ENCODE results near the gene CLDN22.
"Not testable (repeated sequence)": the region's sequence is repeated elsewhere in the genome, so short reads cannot be mapped to it uniquely, and the experiment has no call there.

Gene CLDN22

DNA sequence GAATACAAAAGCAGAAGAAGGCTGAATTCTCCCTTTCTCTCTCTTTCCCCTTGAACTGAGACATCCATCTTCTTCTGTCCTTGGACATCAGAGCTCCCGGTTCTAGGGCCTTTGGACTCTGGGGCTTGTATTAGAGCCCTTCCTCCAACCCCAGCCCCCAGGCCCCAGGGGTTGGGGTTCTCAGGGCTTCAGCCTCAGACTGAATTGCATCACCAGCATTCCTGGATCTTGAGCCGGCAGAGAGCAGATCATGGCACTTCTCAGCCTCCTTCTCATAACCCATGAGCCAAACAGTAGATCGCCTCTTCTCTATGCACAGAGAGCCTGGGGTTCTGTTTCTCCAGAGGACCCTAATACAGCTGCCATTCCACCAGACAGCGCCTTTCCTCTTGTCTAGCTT is 27.5 kb upstream of the CLDN22 start:
- no peak overlapping the region for H3K4me3 ChIP-seq (ENCODE audit: low read depth, low read length)

DNA sequence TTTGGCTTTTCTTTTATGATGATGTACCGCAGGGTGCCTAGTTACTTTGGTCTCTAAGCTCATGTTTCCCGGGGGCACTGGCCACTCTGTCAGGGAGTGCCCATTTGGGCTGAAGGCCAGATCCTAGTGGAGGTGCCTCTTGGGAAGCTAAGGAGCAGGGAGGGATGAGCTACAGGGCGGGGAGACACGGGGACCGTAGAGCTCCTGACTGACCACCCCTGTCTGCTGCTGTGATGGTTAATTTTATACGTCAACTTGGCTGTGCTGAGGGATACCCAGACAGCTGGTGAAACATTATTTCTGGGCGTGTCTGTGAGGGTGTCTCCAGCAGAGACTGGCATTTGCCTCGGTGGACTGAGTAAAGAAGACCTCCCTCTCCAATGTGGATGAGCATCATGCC is 27.1 kb upstream of the CLDN22 start:
- H3K4me3 ChIP-seq (ENCODE audit: low read depth, low read length) = no peak overlapping the region

DNA sequence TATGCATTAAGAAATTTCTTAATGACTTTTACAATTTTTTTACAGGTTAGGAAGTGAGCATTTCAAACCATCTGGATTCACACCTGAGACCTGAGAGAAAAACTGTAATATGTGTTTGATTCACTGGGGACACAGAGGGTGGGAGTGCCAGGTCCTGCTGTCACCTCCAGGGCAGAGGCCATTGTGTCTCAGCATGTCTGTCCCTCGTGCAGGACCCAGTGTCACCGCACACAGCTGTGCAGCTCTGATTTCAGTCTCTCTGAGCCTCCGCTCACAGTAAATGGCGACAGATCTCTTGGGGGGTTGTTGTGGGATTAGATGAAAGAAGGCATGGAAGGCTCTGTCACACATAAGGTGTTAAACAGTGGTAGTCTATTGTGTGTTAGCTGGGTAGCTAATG is 25.2 kb upstream of the CLDN22 start:
- no peak overlapping the region for H3K4me3 ChIP-seq (ENCODE audit: low read depth, low read length)

DNA sequence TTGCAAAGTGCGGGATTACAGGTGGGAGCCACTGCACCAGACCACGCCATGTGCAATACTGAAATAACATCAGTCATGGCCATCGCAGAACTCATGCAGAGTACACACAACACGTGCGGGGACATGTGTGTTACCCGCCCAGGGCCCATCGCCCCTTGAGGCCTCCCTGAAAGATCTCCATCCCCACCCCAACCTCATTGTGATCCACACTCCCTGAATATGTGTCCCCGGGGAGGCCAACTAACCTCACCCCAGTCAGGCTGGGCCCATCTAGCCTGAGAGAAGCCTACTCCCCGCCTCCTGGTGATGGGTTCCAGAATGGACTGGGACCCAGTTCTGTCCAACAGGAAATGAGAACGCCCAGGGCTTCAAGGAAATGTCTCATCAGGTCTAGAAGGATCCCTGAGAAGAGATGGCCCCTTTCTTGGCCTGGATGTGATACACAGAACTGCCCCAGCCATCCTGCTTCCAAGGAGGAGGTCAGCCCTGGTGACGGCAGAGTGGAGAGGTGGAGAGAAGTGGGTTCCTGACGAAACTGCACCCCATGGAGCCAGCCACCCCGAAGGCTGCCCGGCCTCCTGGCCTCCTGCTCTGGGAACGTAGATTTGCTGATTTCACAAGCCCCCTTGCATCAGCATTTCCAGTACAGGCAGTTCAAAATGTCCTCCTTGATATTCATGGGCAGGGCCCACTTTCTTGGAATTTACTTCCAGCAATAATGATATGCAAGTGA is 24.6 kb upstream of the CLDN22 start:
- H3K4me3 ChIP-seq (ENCODE audit: low read depth, low read length) = no peak overlapping the region

DNA sequence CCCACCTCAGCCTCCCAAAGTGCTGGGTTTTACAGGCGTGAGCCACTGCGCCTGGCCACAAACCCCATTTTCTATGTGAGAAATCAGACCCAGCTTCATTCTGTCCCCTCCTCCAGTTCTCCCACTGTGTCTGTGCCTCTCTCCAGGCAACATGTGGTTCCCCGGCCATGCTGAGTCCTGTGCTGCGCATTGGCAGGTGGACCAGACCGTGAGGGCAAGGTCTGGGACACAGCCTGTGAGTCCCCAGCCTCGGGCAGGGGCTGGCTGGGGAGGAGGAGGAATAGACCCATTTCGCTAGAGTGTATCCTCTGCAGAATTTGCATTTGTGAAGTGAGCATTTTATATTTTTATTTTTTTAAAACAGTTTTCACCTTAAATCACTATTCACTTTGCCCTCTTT is 23.7 kb upstream of the CLDN22 start:
- no peak overlapping the region for H3K4me3 ChIP-seq (ENCODE audit: low read depth, low read length)

DNA sequence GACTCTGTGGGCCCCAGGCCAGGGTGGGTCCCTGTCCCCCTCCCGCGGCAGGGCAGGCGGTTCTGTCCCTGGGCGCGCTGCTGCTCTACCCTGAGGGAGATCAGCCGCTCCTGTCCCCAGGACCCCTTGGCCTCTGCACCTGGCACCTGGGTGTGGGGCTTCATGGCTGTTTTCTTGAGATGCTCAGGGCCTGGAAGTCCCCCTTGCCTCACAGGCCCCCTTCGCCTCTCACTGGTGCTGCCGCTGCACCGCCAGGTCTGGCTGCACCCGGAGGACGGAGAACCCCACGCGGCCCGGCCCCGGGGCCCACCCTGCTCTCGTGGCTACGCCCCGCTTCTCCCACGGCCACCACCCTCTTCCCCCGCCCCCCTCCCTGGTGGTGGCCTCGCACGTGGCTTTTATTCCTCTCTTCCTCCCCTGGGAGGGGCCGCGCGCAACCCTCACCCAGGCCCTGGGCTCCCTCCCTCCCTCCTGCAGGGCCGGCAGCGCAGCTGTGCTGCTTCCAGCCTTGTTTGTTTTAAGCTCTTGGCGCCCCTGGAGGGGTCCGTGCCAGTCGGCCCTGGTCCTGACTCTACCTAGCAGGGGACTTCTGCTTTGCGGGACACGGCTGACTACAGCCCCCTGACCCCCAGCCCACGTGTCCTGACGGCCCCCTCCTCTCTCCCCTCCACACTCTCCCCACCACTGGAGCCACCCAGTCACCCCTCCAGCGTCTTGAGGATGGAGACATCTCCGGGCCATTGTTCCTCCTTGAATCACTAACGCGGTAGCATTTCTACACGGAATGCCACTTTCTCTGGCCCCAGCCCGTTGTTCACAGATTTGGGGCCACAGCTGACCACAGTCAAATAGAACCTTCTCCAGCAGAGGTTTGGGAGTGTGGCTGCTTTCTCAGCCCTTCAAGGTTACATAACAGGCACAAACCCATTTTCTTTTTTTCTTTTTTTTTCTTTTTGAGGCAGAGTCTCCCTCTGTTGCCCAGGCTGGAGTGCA is 22.8 kb upstream of the CLDN22 start:
- H3K4me3 ChIP-seq (ENCODE audit: low read depth, low read length) = no peak overlapping the region

DNA sequence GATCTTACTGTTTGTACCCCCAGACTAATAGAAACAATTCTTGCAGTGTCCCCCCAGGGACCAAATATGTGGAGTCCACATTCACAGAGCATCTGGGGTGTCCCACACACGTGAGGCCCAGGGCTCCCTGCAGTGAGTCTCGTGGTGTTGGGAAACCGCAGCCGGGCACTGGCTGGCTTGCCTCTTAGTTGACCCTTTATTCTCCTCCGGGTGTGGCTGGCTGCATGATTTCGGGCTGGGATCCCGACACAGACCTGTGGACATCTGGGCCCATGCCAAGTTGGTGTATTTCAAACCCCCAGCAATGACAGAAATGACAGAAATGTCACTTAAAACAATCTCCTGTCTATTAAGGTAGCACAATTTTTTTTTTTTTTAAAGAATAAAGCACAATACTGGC is 17.8 kb upstream of the CLDN22 start:
- no peak overlapping the region for H3K4me3 ChIP-seq (ENCODE audit: low read depth, low read length)

DNA sequence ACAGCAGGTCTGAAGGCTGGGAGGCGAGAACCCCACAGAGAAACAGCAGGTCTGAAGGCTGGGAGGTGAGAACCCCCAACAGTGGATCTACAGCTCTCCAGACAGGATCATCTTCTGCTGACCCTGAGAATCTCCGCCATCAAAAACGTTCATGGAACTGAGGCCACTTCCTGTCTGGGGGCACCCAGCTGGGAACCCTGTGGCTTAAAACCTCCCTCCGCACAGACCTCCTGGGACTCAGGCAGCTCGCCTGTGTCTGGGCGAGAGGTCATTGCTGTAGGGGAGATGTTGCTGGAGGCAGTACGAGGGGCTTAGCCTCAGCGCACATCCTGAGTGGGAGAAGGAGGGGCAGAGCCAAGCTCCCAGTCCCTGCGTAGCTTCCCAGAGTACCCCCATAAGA is 17.3 kb upstream of the CLDN22 start:
- no peak overlapping the region for H3K4me3 ChIP-seq (ENCODE audit: low read depth, low read length)

DNA sequence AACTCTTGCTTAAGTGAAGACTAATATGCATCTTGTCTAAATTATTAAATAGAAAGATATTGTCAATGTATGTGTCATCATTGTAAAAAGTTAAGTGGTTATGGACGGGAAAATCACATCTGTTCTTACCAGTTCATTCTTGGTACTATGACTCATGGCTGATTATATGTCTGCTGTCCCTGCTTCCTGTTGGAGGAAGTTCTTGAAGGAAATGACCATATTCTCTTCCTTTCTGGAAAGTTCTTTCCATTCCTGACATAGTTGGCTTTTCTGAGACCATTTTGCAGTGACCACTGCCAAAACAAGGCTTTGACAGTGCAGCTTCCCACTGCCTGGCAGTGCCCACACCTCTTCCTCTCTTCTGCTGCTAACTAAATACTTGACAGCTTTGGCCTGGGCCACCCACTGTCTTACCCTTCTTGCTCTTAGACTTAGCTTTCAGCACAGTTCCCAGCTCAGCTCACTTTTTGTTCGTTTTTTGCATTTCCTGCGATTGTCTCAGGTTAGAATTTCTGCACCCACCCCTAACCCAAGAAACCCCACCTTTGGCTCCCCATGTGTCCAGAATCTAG is 15.4 kb upstream of the CLDN22 start:
- no peak overlapping the region for H3K4me3 ChIP-seq (ENCODE audit: low read depth, low read length)

DNA sequence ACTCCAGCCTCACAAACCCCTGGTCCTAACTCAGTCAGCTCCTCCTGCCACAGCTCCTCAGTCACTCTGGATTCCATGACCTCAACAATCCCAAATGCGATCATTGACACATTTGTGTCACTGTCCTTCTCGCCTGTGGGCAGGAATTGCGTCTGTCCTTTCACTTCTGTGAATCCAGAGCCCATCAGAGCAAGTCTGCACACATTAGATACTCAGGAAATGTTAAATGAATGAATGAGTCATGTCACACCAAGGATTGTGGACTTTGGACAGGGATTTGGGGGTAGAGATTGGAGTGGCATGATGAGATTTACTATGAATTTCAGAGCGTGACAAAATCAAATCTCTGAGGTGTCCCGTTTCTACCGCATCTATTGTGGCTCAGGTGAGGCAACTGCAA is 13.9 kb upstream of the CLDN22 start:
- no peak overlapping the region for H3K4me3 ChIP-seq (ENCODE audit: low read depth, low read length)

DNA sequence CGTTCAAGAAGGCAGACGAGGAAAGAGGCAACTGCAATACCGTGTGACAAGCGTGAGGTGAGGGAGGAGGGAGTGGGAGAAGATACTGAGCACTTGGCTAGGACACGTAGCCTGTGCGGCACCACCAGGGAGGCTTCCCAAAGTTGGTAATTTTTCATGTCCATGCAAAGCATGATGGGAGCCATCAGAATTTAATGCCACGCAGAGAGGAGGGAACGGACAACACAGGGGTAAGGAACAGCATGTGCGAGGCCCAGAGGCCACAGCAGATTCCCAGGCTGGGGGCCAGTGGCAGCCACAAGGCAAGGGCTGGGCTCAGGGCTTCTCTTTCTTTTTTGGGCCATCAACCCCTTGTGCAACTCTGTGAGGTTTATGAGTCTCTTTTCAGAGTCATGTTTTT is 13.1 kb upstream of the CLDN22 start:
- H3K4me3 ChIP-seq (ENCODE audit: low read depth, low read length) = no peak overlapping the region

DNA sequence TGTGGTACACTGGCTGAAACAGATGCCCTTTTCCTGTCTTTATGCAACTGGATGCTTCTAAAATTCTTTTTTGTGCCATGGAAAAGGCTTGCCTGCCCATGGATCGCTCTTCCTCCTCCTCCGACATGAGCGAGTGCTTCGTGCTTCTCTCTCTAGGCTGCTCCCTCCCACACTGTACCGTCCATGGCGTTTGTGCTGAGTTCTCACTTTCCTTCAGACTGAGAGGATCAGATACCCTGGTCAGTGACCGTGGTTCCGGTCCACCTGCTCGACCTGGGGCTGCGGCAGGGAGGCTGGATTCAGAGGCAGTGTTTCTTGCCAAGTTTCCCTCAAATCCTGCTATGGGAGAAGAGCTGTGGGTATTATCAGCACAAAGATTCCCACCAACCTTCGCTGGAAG is 12.4 kb upstream of the CLDN22 start:
- no peak overlapping the region for H3K4me3 ChIP-seq (ENCODE audit: low read depth, low read length)

DNA sequence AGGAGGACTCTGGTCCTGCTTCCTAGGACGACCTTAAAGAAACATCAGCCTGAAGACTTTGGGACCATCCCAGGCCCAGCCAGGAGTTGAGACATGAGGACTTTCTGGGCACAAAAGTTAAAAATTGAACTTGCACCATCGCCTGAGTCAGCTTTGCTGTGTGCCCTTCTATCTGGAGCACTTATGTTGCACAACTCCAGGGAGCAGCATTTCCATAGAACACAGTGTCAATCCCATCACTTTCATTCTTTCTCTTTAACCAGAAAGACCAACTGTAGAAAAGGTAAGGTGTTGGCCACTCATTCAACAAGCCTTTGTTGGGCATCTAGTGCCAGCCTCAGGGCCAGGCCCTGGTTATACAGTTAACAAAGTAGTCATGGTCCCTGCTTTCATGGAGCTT is 10.8 kb upstream of the CLDN22 start:
- H3K4me3 ChIP-seq (ENCODE audit: low read depth, low read length) = no peak overlapping the region

DNA sequence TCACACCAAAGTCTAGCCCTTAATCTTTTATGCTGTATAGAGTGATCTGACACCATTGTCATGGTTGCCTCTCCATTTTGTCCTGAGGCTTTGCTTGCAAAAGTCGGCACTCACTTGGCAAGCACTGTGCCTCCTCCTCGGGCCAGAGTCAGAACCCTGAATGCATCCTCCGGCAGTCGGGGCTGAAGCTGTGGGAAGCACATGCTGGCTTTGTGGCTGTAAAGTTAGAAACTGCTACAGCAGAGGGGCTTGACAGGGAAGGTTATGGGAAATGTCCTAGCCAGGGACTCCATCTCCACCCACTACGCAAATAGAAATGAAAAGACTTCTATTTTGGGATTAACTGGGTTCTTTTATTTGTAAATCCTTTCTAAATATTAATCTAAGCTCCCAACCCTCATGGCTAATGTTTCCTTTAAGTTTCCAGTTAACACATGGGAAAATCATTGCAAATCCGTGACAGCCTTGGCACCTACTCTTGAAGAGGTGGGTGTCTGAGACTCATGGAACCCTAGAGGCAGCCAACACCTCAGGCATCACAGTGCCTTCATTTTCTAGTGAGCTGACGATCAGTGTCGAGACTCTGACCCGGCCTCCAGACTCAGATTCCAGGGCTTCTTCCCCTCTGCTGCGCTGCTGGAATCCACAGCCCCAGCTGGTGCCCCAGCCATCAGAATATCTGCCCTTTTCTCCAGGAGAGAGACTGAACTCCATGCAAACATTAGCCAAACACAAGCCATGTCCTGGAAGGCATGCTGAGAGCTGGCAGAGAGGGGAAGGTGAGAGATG is 10.1 kb upstream of the CLDN22 start:
- H3K4me3 ChIP-seq (ENCODE audit: low read depth, low read length) = no peak overlapping the region

DNA sequence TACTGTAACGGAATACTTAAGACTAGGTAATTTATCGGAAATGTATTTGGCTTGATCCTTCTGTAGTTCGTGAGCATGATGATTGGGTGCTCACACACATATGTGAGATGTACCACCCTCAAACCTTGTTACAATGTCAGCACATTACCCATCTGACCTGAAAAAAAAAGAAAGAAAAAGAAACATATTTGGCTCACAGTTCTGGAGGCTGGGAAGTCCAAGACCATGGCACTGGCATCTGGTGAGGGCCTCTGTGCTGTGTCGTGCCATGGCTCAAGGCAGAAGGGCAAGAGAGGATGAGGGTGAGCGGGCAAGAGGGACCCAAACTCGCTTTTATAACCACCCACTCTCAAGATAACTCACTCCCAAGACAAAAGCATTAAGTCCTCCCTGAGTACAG is 9.2 kb upstream of the CLDN22 start:
- no peak overlapping the region for H3K4me3 ChIP-seq (ENCODE audit: low read depth, low read length)

DNA sequence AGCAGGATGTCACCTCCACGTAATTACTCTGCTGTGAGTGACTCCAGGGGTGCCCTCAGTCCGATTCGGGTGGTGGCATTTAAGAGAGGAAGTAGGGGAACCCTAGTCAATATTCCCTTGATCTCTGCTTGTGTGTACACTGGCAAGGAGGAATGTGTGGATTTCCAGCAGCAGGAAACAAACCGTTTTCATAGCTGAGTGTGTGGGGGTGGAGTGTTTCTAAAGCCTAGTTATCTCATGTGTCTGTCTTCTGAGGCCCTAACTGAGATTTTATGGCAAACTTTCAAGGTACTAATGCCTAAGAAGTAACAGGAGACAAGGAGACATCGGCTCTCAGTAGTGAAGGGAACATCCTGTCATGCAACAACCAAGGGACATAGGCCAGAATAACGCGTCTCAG is 8.8 kb upstream of the CLDN22 start:
- H3K4me3 ChIP-seq (ENCODE audit: low read depth, low read length) = no peak overlapping the region

DNA sequence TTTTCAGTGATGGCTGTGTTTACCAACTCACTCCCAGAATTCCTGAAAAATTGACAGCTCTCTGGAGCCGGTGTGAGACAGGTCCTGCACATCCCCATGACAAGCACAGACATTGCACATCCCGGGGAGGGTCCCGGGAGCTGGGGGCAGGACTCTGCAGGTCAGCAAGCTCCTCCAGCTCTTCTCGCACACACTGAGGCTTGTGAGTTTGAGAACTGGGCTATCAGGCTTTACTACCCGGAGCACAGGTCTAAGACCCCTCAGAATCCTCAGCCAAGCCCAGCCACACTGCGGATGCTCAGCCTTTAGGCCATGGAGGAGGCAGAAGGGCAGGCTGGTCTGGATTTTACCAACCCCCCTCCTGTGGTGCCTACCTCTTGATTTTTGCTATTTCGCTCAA is 7.8 kb upstream of the CLDN22 start:
- no peak overlapping the region for H3K4me3 ChIP-seq (ENCODE audit: low read depth, low read length)

DNA sequence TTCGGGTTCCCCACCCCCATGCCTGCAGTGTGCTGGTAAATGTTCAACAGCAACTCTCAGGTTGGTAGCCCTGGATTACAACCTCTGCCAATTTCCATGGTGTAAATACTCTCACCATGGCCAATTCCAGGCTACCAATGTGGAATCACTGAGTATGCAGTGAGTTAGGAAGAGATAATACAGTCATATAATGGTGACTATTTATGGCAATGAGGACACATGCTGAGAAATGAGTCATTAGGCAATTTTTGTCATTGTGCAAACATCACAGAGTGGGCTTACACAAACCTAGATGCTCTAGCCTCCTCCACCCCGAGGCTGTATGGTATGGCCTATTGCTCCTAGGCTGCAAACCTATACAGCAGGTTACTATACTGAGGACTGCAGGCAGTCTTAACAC is 6.8 kb upstream of the CLDN22 start:
- H3K4me3 ChIP-seq (ENCODE audit: low read depth, low read length) = no peak overlapping the region

DNA sequence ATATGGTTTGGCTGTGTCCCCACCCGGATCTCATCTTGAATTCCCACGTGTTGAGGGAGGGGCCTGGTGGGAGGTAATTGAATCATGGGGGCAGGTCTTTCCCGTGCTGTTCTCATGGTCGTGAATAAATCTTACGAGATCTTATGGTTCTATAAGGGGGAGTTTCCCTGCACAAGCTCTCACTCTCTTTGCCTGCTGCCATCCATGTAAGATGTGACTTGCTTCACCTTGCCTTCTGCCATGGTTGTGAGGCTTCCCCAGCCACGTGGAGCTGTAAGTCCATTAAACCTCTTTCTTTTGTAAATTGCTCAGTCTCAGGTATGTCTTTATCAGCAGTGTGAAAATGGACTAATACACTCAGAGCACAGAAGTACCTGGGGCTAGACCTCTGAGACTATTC is 6.3 kb upstream of the CLDN22 start:
- not testable (repeated sequence) for H3K4me3 ChIP-seq (ENCODE audit: low read depth, low read length)

DNA sequence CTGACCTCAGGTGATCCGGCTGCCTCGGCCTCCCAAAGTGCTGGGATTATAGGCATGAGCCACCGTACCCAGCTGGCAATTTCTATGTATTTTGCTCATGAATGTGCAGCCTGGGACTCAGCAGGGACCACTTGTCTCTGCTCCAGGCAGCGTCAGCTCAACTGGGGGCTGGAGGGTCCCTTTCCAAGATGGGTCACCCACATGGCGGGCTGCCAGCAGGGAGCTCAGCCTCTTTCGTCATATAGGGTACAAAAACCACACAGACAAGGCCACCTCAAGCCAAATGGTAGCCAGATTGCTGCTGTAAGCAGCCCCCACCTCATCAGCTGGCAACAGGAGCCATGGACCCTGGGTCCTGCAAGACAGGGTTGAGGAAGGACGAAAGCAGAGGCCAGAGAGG is 4.5 kb upstream of the CLDN22 start:
- no peak overlapping the region for H3K4me3 ChIP-seq (ENCODE audit: low read depth, low read length)

DNA sequence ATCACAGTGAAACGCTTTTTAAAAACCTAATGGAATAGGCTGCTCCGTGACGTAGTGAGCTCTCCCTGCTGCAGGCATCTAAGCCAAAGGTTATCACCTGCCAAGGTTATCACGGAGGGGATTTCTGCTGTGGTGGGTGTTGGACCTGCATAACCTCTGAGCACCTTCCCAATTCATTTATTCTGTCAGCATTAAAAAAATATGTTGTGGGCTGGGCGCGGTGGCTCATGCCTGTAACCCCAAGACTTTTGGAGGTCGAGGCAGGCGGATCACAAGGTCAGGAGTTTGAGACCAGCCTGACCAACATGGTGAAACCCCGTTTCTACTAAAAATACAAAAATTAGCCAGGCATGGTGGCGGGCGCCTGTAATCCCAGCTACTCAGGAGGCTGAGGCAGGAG is 4.0 kb upstream of the CLDN22 start:
- H3K4me3 ChIP-seq (ENCODE audit: low read depth, low read length) = not testable (repeated sequence)

Measured in iPS-11a (cell line).